Measurements from ENCODE around the gene CBARP. TPM values are rescaled to one million over a fixed set of nuclear protein-coding genes. Genes with fewer than 3 reads are reported as not detected.

The CBARP gene
- total and polyA plus RNA-seq, 2 donors (not counting 3 experiments of a cell fraction or from before 2014, with no cell fraction given), result 3.5 to 9.2 TPM

DNA sequence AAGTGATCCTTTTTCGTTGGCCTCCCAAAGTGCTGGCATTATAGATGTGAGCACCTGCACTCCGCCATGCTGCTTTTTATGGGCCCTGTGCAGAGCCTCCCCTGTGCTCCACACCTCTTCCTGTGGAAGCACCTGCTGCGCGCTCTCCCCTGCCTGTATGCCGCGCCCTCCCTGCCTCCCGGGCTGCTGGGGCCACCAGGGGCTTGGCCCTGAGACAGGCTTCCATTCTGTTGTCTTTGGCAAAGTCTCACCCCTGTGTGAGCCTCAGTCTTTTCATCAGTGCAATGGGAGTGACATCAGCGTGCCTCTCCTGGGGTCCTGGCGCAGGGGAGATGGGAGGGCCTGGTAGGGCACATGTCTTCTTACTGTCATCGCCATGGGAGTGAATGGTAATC lies 38.8 kb upstream of the CBARP start:
- DNase-seq (ENCODE audit: low read depth, low spot score) (no peak), FAIRE-seq (no peak)
- ChIA-PET POLR2A (no interaction called here), CTCF (interaction anchor here (1.7 kb wide), 1 partner anchor 32 kb away, joined by 18 read pairs; no protein-coding TSS in a partner anchor)
- intact Hi-C loops (cut with micrococcal nuclease) (no loop called here), dilution Hi-C loops (cut with MboI; ENCODE audit: extremely low pct_ligation_motif_present, low sequenced_read_pairs) (no loop called here)
- peaks cover 20% of the 10 kb centered on the region for H3K4me1 ChIP-seq (ENCODE audit: control insufficient read depth, extremely low read depth, insufficient read depth, low read length)
- H3K4me3 ChIP-seq (replicated peaks in 1 of 3; ENCODE audit: insufficient read depth in 1 of 3, low read depth in 1 of 3, low read length in 3 of 3), result no peak overlapping the region
- peaks cover 27% of the 10 kb centered on the region for H3K79me2 ChIP-seq (ENCODE audit: control insufficient read depth, insufficient read depth, low read length)
- peaks cover 20 to 32% of the 10 kb centered on the region in 2 experiments for H3K36me3 ChIP-seq (ENCODE audit: control insufficient read depth in 2 of 2, extremely low read depth in 1 of 2, insufficient read depth in 2 of 2, low read length in 2 of 2)
- peak overlapping the region; percentile 62 for H3K27ac ChIP-seq (ENCODE audit: insufficient read depth, low read depth, low read length)
- H3K9me1 ChIP-seq (replicated peaks; ENCODE audit: control insufficient read depth, extremely low read depth, insufficient read depth, low read length), result no peaks in the 10 kb centered on the region
- no peak for TF ChIP-seq GATA2 (IDR thresholded peaks at IDR 0.05; ENCODE audit: insufficient read depth, insufficient read length, low read depth, low read length)
- no peak for TF ChIP-seq POLR2A (IDR thresholded peaks at IDR 0.05; ENCODE audit: low read depth, low read length)
- no peak for TF ChIP-seq FOS (IDR thresholded peaks at IDR 0.05; ENCODE audit: borderline replicate concordance, insufficient read depth, low read length)
- TF ChIP-seq, protein P1, sequence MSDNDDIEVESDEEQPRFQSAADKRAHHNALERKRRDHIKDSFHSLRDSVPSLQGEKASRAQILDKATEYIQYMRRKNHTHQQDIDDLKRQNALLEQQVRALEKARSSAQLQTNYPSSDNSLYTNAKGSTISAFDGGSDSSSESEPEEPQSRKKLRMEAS (IDR thresholded peaks at IDR 0.05; ENCODE audit: insufficient read depth, insufficient read length), result no peak
- TF ChIP-seq EZH2 (IDR thresholded peaks at IDR 0.05; ENCODE audit: borderline replicate concordance, low read depth, low read length, severe bottlenecking), result no peak
- TF ChIP-seq MYC (IDR thresholded peaks at IDR 0.05; ENCODE audit: low read depth, low read length), result no peak
- TF ChIP-seq, protein P2, sequence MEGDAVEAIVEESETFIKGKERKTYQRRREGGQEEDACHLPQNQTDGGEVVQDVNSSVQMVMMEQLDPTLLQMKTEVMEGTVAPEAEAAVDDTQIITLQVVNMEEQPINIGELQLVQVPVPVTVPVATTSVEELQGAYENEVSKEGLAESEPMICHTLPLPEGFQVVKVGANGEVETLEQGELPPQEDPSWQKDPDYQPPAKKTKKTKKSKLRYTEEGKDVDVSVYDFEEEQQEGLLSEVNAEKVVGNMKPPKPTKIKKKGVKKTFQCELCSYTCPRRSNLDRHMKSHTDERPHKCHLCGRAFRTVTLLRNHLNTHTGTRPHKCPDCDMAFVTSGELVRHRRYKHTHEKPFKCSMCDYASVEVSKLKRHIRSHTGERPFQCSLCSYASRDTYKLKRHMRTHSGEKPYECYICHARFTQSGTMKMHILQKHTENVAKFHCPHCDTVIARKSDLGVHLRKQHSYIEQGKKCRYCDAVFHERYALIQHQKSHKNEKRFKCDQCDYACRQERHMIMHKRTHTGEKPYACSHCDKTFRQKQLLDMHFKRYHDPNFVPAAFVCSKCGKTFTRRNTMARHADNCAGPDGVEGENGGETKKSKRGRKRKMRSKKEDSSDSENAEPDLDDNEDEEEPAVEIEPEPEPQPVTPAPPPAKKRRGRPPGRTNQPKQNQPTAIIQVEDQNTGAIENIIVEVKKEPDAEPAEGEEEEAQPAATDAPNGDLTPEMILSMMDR (IDR thresholded peaks at IDR 0.05; ENCODE audit: extremely low read depth in 1 of 2, insufficient read depth in 1 of 2, low read depth in 1 of 2, low read length in 2 of 2), result no peak
- TF ChIP-seq POLR2AphosphoS5 (IDR thresholded peaks at IDR 0.05; ENCODE audit: insufficient read depth, low read depth, low read length), result no peak
- H3K9me3 ChIP-seq (replicated peaks; ENCODE audit: control insufficient read depth, insufficient read depth, low read length), result no peaks in the 10 kb centered on the region
- H3K27me3 ChIP-seq (ENCODE audit: control insufficient read depth in 2 of 2, insufficient read depth in 2 of 2, low read length in 2 of 2), result no peaks in the 10 kb centered on the region
- H3K4me2 ChIP-seq (ENCODE audit: insufficient read depth, low read length), result peak overlapping the region; percentile 74
- no peaks in the 10 kb centered on the region for H4K20me1 ChIP-seq (replicated peaks; ENCODE audit: control insufficient read depth, extremely low read depth, insufficient read depth, low read length)
- BruUV-seq (replicated peaks), result no TSS peak
- peak overlapping the region; percentile 70 for H3K9ac ChIP-seq (replicated peaks; ENCODE audit: extremely low read depth, insufficient read depth, low read length)
- H2AFZ ChIP-seq (ENCODE audit: low read depth, low read length), result no peak overlapping the region
